Kidney epithelial cell (primary cell): ENCODE data around the gene SLC43A2. TPM values are rescaled to one million over a fixed set of nuclear protein-coding genes. Genes with fewer than 3 reads are reported as not detected.

ENCODE experiments used
- DNase-seq: peaks from one replicate; pipeline ENCODE4 v3.0.0-alpha.2; 2010; ENCODE audit warnings: low read depth
- H3K27me3 ChIP-seq: 2 replicates; pipeline ENCODE4 v1.6.0; 2011; ENCODE audit warnings: low read length; ENCODE audit not compliant: control insufficient read depth, insufficient read depth
- H3K36me3 ChIP-seq: 2 replicates; pipeline ENCODE4 v1.5.1; 2011; ENCODE audit warnings: low read length; ENCODE audit not compliant: control insufficient read depth, insufficient read depth
- H3K4me3 ChIP-seq: 2 replicates; pipeline ENCODE4 v1.5.1; 2011; ENCODE audit warnings: low read depth, mild to moderate bottlenecking, control low read depth, low read length
- total RNA-seq: library from RNA; depleted of rRNA; stranded (reverse); fragments of >200 nt; gene quantifications from 2 replicates; pipeline ENCODE4 v1.2.3, GENCODE V29; 2015
- TF ChIP-seq, protein P1 (sequence below): IDR thresholded peaks from 2 replicates; pipeline ENCODE4 v1.5.1; 2011; ENCODE audit warnings: mild to moderate bottlenecking, moderate library complexity, low read length, control low read depth, inconsistent platforms; ENCODE audit not compliant: insufficient read depth, poor library complexity, severe bottlenecking

Gene SLC43A2
- total RNA-seq, 1 donor from 2014 or later, result 9.1 TPM

DNA sequence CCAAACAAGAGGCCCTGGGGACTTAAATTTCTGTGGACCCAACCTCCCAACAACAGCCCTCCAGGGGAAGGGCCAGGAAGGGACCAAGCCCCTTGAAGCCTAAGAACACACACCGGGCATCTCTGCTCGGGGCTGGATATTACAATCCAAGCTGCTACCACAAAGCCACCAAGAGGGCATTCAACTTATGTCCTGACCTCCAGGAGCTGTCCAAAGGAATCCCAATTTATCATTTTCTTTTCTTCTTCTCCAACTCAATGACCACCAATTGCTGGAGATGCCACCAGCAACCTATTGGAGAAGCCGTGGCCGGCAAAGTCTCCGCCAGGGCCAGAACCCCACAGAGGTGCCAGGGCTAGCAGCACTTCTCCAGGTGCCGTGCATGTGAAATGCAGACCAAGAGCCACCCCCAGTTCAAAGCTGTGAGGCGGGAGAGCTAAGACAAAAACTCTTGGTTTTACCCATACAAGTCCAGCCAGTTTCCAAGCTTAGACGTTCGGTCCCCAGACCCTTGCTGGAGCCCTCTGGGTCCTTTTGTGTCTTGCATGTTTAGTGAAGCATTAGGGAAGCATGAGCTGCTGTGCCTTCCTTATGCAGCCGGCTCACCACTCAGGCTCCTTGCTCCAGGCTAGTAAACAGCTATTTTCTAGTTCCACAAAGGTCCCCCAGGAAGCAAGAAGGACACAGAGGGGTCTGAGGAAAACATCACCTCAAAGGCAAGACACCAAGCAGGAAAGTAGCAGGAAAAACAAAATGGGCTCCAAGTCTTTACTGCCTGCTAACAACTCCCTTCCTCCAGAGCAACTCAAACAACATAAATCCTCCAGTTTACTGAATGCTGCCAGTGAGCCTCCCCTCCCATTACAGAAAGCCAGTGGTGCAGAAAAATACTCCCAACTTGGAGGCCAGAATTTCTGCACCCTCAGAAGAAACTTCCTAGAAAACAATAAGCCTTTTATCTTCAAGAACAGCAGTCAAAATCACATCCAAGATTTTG, 69.3 kb downstream of the SLC43A2 start:
- H3K27me3 ChIP-seq, result no peaks in the 10 kb centered on the region
- H3K4me3 ChIP-seq, result no peak overlapping the region
- no peak for DNase-seq
- TF ChIP-seq, protein P1, sequence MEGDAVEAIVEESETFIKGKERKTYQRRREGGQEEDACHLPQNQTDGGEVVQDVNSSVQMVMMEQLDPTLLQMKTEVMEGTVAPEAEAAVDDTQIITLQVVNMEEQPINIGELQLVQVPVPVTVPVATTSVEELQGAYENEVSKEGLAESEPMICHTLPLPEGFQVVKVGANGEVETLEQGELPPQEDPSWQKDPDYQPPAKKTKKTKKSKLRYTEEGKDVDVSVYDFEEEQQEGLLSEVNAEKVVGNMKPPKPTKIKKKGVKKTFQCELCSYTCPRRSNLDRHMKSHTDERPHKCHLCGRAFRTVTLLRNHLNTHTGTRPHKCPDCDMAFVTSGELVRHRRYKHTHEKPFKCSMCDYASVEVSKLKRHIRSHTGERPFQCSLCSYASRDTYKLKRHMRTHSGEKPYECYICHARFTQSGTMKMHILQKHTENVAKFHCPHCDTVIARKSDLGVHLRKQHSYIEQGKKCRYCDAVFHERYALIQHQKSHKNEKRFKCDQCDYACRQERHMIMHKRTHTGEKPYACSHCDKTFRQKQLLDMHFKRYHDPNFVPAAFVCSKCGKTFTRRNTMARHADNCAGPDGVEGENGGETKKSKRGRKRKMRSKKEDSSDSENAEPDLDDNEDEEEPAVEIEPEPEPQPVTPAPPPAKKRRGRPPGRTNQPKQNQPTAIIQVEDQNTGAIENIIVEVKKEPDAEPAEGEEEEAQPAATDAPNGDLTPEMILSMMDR, result no peak
- no peaks in the 10 kb centered on the region for H3K36me3 ChIP-seq

DNA sequence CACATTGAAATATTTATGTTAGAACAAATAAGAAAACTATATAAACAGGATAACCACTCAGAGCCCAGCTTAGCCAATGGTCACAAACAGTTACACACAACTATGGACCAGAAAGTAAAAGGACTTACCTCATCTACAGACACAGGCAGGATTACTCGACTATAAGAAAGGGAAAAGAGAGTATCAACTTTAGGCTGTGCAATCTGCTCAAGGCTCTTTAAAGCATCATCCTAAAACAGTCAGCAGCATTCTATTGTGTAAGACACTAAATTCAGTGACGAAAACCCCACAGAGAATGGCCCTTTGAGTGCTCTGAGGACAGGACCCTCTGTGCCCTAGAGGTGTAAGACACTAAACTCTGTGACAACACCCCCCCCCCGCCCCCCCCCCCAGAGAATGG, 70.2 kb downstream of the SLC43A2 start:
- Histone ChIP-seq H3K36me3 (no peaks in the 10 kb centered on the region), H3K27me3 (no peaks in the 10 kb centered on the region), H3K4me3 (no peak overlapping the region)
- TF ChIP-seq, protein P1, result no peak
- DNase-seq, result no peak

DNA sequence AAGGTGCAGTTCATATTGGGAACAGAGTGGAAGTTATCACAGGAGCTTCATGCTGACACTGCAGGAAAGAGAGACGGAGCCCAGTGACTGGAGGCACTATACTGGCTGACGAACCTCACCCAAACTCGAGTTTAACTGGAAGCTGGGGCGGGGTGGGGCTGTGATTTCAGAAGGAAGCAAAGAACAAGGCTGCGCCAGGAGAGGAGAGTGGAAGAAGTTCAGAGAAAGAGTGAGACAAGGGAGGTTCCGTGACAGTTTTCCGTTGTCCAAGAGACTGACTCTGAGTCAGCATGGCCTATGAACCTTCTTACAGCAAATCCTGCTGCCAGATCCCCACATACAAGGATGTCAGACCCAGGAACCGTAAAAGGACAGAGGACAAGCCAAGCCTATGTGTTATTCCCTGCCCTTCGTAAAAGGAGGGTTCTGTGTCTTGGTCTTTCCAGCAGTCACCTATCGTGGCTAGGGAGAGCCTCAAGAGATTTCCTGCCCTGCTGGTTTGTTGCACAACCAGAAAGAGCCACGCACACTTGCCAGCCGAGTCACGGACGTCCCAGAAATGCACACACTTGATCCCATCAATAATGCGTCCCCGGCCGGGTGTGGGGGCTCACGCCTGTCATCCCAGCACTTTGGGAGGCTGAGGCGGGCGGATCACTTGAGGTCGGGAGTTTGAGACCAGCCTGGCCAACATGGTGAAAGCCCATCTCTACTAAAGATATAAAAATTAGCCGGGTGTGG, 71.1 kb downstream of the SLC43A2 start:
- TF ChIP-seq, protein P1, result no peak
- H3K4me3 ChIP-seq, result no peak overlapping the region
- no peak for DNase-seq
- no peaks in the 10 kb centered on the region for H3K36me3 ChIP-seq
- H3K27me3 ChIP-seq, result no peaks in the 10 kb centered on the region

DNA sequence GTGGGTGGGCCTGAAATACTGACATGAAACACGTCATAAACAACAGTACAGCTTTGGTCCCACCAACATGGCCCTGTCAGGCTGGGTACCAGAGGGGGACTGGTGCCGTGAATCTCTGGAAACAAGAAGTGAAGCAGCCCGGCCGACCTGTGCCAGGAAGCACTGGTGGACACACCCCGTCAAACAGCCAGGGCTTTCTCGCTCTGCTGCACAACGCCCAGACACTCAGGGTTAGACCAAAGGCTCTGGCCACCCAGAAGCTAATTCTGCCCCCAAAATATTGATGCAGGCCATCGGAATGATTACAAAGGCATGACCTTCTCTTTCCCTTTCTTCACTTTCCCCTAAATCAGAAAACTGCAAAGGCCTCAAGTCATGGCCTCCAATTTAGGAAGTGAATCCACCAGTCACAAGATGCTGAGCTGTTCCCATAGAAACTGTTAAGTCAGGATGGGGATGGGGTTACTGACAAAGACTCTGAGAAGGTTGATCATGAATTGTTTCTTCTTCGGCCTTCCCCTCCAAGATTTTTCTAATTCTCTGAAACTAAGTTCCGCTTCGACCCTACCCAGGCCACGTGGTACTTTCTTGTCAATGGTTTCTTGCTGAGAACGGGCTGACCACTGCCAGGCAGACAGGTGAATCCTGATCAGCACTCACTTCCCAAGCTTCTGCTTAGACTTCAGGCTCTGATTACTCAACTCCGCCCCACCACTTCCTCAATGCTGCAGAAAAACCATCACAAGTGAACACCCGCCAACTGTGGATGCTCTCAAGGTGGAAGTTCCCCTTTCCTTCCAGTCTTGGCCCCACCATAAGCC, 72.8 kb downstream of the SLC43A2 start:
- no peaks in the 10 kb centered on the region for H3K36me3 ChIP-seq
- no peak overlapping the region for H3K4me3 ChIP-seq
- TF ChIP-seq, protein P1, result no peak
- no peak for DNase-seq
- no peaks in the 10 kb centered on the region for H3K27me3 ChIP-seq

DNA sequence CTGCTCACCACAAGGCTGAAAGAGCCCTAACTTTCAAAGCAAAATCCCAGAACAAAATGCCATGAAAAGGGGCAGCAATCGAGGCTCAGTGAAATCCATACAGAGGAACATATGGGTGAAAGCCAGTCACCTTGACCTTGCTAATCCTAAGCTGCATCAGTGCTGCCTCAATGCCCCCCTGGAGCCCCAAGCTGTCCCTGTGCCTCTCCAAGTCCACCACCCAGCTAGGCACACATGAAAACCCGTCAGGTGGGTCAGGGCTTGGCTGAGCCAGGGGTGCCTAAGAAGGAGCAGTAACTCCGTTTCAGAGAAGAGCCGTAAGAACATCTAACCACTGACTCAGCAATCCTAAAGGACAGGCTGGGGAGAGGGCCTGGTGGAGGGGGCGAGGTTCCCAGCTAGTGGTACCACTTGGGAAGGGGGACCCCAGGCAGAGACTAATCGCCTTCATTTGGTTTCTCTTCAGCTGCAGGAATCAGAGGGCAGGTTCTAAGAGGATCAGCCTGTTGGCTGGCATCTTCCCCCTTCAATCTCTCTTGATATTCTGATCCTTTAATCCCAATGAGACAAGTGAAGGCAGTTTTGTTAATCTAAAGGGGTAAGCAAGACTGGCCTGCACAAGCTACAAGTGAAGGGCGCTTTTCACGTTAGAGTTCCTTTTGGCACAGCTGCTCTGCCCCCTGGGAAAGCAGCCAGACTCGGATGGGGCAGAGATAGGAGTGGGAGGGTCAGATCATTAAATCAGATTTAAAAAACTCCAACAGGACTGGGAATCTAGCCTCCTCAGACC, 73.7 kb downstream of the SLC43A2 start:
- no peaks in the 10 kb centered on the region for H3K36me3 ChIP-seq
- TF ChIP-seq, protein P1, result no peak

More for the DNA sequence above, 73.7 kb downstream of the SLC43A2 start:
- no peak overlapping the region for H3K4me3 ChIP-seq
- no peak for DNase-seq
- H3K27me3 ChIP-seq, result no peaks in the 10 kb centered on the region
